Measurements from ENCODE around the gene KIF1A.

Gene KIF1A

GRCh38 chr2:240817496-240818292 is 2.3 kb downstream of the KIF1A start:
- DNase-seq: no peak

GRCh38 chr2:240816584-240817495 is 3.2 kb downstream of the KIF1A start:
- no peak for DNase-seq

GRCh38 chr2:240815761-240816583 is 4.0 kb downstream of the KIF1A start:
- DNase-seq: no peak

- no peak for DNase-seq
These were observed 4.9 kb downstream of the KIF1A start for GRCh38 chr2:240814946-240815760.

GRCh38 chr2:240814280-240814679 is 5.7 kb downstream of the KIF1A start:
- no peak for DNase-seq

GRCh38 chr2:240813231-240813921 is 6.6 kb downstream of the KIF1A start:
- DNase-seq: no peak

- DNase-seq: no peak
These were observed 7.3 kb downstream of the KIF1A start for GRCh38 chr2:240812721-240813120.

GRCh38 chr2:240812301-240812680 is 7.7 kb downstream of the KIF1A start:
- DNase-seq: no peak

- DNase-seq: no peak
These were observed 8.4 kb downstream of the KIF1A start for GRCh38 chr2:240811346-240812300.

- DNase-seq: no peak
These were observed 9.4 kb downstream of the KIF1A start for GRCh38 chr2:240810621-240811020.

GRCh38 chr2:240810199-240810598 is 9.8 kb downstream of the KIF1A start:
- no peak for DNase-seq

- DNase-seq: no peak
These were observed 10.7 kb downstream of the KIF1A start for GRCh38 chr2:240809276-240809675.

- DNase-seq: no peak
These were observed 13.6 kb downstream of the KIF1A start for GRCh38 chr2:240806459-240806858.

- no peak for DNase-seq
These were observed 14.0 kb downstream of the KIF1A start for GRCh38 chr2:240806006-240806405.

- no peak for DNase-seq
These were observed 16.8 kb downstream of the KIF1A start for GRCh38 chr2:240803191-240803590.

- DNase-seq: no peak
These were observed 20.8 kb downstream of the KIF1A start for GRCh38 chr2:240799033-240799820.

GRCh38 chr2:240798327-240798905 is 21.6 kb downstream of the KIF1A start:
- DNase-seq: no peak

- no peak for DNase-seq
These were observed 22.1 kb downstream of the KIF1A start for GRCh38 chr2:240797914-240798313.

GRCh38 chr2:240797500-240797895 is 22.5 kb downstream of the KIF1A start:
- no peak for DNase-seq
